GM21381 (cell line): ENCODE results near the gene LGALS9B.
"Not testable (repeated sequence)": the region's sequence is repeated elsewhere in the genome, so short reads cannot be mapped to it uniquely, and the experiment has no call there.

Experiments
- ATAC-seq: cut with Tn5 transposase; IDR thresholded peaks from one replicate; pipeline ENCODE4 v1.9.1; 2021; ENCODE audit warnings: mild to moderate bottlenecking, moderate library complexity; ENCODE audit not compliant: unreplicated experiment

Gene LGALS9B

GRCh38 chr17:20467447-20467846, at the start of gene LGALS9B:
TSS of gene LGALS9B (minus strand) at chr17:20467539. CDS start at chr17:20467470, 69 bp downstream.
- peak; percentile 64 for ATAC-seq

DNA sequence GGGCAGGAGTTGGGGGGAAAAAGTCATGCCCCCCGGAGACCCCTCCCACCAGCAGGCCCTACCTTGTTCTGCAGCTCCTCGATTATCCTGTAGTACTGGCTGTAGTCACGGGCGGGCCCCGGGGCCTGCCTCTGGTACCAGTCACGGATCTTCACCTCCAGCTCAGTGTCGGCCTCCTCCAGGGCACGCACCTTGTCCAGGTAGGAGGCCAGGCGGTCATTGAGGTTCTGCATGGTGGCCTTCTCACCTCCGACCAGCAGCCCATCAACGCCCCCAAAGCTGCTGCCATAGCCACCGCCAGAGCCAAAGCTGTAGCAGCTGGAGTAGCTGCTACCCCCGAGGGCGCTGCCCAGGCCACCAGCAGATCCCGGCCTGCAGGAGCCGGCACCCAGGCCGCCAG, 49.6 kb upstream of the LGALS9B start:
- not testable (repeated sequence) for ATAC-seq

- ATAC-seq, result not testable (repeated sequence)
Measured at GRCh38 chr17:20515099-20515498, 47.8 kb upstream of the LGALS9B start.

DNA sequence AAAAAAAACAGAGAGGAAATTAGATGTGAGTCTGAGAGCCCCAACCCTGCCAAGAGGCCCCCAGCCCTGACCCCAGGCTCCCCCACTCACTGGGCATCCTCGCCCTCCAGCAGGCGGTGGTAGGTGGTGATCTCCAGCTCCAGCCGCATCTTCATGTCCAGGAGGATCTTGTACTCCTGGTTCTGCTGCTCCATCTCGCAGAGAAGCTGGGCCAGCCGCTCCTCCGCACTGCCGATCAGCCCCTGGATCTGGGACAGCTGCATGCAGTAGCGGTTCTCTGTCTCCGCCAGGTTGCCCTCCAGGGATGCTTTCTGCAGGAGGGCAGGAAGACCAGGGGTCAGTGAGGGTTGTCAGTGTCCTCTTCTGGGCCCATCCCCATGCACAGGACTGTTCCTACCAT, 46.2 kb upstream of the LGALS9B start:
- ATAC-seq, result not testable (repeated sequence)

GRCh38 chr17:20512378-20512777, 45.0 kb upstream of the LGALS9B start:
- not testable (repeated sequence) for ATAC-seq

DNA sequence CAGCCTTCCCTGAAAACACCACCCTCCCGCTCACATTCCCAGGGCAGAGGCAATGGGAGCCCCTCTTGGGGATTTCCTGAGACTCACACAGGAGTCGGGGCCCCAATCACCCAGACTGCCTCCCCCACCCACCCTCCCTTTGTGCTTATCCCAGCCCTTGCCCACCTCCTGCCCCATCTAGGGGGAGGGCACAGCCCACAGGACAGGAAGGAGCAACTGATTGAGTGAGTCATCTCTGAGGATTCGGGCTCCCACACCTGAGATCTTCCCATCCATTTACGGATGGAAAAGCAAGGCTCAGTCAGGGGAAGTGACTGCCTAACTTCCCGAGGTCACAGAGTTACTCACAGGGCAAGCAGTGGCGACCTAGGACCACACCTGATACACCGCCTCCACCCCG, 44.4 kb upstream of the LGALS9B start:
- not testable (repeated sequence) for ATAC-seq

GRCh38 chr17:20505333-20505732, 38.0 kb upstream of the LGALS9B start:
- ATAC-seq, result not testable (repeated sequence)

- ATAC-seq, result not testable (repeated sequence)
Measured at GRCh38 chr17:20504388-20505066, 37.2 kb upstream of the LGALS9B start.

GRCh38 chr17:20501896-20502295, 34.6 kb upstream of the LGALS9B start:
- ATAC-seq, result not testable (repeated sequence)

GRCh38 chr17:20500346-20500745, 33.0 kb upstream of the LGALS9B start:
- ATAC-seq, result not testable (repeated sequence)

DNA sequence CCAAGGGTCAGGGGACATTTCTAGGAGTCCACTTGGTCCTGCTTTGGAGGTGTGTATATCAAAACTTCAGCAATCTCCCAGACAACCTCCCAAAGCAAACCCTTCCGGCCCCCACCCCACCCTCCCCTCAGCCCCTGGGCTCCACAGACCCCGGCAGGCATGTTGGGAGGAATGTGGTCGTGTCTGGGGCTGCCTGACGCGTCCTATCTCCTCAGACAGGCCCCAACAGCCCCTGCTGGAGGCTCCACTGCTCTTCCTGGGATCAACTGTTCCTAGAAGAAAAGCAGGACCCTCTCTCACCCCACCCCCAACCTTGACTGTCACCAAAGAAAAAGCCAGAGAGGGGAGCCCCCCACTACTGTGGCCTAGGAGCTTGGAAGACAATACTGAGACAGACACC, 28.1 kb upstream of the LGALS9B start:
- ATAC-seq, result not testable (repeated sequence)

- not testable (repeated sequence) for ATAC-seq
Measured at GRCh38 chr17:20494735-20495134, 27.4 kb upstream of the LGALS9B start.

GRCh38 chr17:20494147-20494546, 26.8 kb upstream of the LGALS9B start:
- not testable (repeated sequence) for ATAC-seq

DNA sequence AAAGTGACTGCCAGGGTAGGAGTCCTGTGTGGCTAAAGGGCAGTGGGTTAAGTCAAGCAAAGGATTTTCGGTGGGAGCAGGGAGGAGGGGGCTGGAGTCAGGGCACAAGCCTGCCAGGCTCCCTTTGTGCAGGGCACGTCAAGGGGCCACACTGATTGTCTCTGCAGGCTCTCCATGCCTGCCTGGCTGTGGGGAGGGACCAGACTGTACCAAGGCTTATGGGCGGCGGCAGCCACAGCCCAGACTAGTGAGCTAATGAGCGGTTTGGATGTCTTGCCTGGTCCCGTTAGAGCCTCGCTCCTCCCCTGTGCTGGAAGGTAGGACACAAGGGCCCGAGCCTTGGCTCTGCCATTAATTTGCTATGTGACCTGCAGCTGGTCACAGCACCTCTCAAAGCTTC, 25.6 kb upstream of the LGALS9B start:
- not testable (repeated sequence) for ATAC-seq

DNA sequence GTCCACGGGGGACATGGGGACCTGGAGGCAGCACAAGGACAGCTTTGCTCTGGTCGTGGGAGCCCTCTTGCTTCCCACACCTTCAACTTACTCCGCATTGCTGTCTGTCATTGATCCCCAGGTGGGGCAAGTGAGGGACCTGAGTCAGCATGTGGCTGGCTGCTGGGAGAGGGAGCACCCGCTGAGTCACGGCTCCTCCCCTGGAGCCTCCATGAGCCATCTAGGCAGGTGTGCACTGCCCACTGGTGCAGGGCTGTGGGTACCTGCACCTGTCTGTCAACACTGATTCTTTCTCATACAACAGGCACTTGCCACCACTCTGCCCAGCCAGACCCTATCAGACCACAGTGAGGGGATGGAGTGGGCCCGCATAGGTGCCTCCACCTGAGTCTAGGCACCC, 24.8 kb upstream of the LGALS9B start:
- not testable (repeated sequence) for ATAC-seq

DNA sequence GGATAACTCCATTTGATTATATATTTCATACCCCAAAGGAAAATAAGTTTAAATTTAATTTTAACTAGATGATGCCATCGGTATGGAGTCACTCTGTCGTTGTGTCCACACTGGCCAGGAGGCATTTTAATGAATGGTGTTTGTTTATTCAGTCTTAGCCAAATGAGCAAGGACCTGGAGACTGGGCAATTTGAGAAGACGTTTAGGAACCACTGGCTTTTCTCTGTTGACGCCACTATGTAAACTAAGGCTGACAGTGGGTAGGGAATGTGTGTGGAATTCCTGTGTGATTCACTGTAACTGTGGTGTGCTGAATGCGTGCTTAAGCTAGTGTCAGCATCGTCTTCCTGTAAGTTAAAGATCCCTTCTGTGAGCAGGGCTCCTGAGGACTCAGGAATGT, 17.6 kb upstream of the LGALS9B start:
- ATAC-seq, result not testable (repeated sequence)

DNA sequence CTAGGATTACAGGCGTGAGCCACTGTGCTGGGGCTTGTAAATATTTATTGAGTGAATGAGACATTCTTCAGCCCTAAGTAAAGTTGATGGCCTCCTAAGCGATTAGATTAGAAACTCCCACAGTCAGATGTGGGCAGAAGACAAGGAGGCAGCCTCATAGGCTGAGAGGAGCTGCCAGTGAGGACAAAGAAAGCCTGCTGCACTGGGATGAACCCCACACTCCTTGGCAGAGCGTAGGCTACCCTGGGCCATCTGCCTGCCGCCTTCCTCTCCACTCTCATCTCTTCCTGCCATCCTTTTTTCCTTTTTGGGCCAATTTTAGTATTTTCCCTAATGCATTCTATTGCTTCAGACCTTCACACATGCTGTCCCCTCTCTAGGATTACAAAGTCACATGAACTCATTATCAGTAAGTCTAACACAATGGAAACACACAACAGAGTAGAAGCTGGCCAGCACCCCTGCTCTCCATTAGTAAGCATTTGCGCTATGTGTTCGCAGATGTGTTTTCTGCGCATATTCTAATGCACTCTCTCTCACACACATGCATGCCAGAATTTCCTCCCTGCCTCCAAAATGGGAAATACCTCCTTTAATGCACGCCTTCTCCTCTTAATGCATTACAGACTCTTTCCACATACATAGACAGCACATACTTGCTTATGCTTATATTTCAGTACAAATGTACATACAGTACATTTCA, 12.7 kb upstream of the LGALS9B start:
- not testable (repeated sequence) for ATAC-seq

- ATAC-seq, result not testable (repeated sequence)
Measured at GRCh38 chr17:20477398-20478071, 10.2 kb upstream of the LGALS9B start.

DNA sequence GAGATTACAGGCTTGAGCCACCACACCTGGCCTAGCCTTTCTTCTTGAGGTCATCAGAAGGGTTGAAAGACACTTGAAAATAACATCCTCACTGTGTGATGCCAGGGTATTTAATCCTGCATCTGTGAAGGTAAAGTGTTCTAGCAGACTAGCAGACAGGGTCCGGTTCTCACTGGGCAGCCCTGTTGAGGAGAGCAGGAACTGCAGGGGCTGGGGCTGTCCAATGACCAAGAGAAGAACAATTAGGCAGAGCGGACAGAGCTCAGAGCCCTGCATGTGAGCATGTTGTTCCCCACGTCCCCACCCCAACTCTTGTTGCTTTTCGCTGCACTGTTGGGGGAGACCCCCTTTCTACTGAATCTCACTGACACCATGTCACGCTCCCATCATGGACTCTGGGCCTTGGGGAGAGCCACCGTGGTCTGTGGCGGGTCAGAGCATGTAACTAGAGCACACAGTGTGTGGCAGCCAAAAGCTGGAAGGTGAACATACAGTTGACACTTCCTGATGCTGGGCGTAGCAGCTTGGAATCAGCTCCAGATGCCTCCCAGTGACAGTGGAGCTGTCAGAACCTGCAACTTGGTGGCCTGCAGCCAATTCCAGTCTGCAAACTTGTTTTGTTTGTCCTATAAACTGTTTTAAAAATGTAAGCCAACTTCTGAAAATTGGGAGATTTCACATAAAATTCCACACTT, 7.9 kb upstream of the LGALS9B start:
- not testable (repeated sequence) for ATAC-seq

DNA sequence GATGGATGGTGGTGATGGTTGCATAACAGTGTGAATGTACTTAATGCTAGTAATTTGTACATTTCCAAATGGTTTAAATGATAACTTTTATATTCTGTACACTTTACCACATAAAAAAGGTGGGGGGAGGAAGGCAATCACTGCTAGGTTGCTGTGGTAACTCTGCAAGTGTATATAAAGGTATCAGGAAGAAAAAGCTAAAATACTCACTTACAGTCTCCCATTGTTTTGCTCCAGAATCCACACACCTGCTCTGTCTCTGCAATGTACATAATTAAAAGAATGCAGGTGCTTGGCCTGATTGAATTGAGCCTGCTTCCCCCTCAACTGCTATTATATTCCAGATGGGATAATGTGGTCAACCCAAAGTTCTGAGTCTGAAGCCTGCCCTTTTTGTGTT, 6.7 kb upstream of the LGALS9B start:
- not testable (repeated sequence) for ATAC-seq

DNA sequence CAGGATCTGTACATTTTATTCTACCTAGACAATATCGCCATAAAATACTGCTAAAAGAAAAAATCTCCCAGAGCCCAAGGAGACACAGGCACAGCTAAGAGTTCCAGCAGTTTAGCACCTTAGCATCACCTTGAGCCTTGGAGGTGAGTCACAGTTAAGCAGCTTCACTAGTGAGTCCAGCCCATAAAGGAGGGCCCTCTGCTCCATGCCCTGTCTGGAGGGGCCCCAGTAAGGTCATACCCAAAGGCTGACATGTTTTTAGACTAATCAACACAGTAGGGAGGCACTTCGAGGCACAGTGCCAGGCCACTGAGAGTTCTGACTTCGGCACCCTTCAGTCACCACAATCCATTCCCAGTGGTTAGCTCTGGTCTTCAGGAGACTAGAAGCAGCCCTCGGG, 2.6 kb upstream of the LGALS9B start:
- not testable (repeated sequence) for ATAC-seq
